DND-41 (cell line): ENCODE data around the gene TMEM145.

Experiments used
- CTCF ChIP-seq: IDR thresholded peaks from 2 replicates; pipeline ENCODE4 v1.5.1; 2012; ENCODE audit warnings: borderline replicate concordance, low read length, moderate library complexity, mild to moderate bottlenecking; ENCODE audit not compliant: poor library complexity, severe bottlenecking; ENCODE audit errors: extremely low read depth
- EZH2 ChIP-seq: IDR thresholded peaks from 3 replicates; pipeline ENCODE4 v1.6.1; 2012; ENCODE audit warnings: borderline replicate concordance, low read depth, mild to moderate bottlenecking, moderate library complexity, low read length, inconsistent platforms; ENCODE audit not compliant: severe bottlenecking

- TF ChIP-seq EZH2 = no peak
- TF ChIP-seq CTCF = no peak
Observed at GRCh38 chr19:42328854-42329253, 15.7 kb downstream of the TMEM145 start.
